Lung (tissue), 12 donors: ENCODE measurements around the gene OPA1. TPM values are rescaled to one million over a fixed set of nuclear protein-coding genes. Genes with fewer than 3 reads are reported as not detected.

ENCODE experiments used
- ATAC-seq: fragments of 200-7000 bp; cut with Tn5 transposase; one replicate; pipeline ENCODE4 v1.9.1; 2020; ENCODE audit warnings: moderate number of reproducible peaks; ENCODE audit not compliant: insufficient read depth, low FRiP score
- DNase-seq, 3 donors: peaks; one replicate each; pipeline ENCODE4 v3.0.0-alpha.2; 2013 to 2017
- H3K27ac ChIP-seq, 2 donors: one replicate each; pipeline ENCODE4 v1.5.1; 2013; ENCODE audit warnings: mild to moderate bottlenecking in 2 of 2, moderate library complexity in 2 of 2, control low read depth in 1 of 2, inconsistent platforms in 1 of 2, low read depth in 1 of 2, low read length in 1 of 2
- H3K27me3 ChIP-seq, 3 donors: one replicate each; pipeline ENCODE4 v1.5.1; 2013; ENCODE audit warnings: low read length in 2 of 3; ENCODE audit not compliant: control insufficient read depth in 3 of 3, insufficient read depth in 3 of 3
- H3K36me3 ChIP-seq, 4 donors: one replicate each; pipeline ENCODE4 v1.5.1; 2013; ENCODE audit warnings: low read length in 4 of 4, mild to moderate bottlenecking in 1 of 4, moderate library complexity in 1 of 4; ENCODE audit not compliant: control insufficient read depth in 4 of 4, insufficient read depth in 4 of 4
- H3K4me1 ChIP-seq, 5 donors: one replicate each; pipeline ENCODE4 v1.5.1; 2013; ENCODE audit warnings: low read length in 5 of 5, mild to moderate bottlenecking in 2 of 5, moderate library complexity in 1 of 5; ENCODE audit not compliant: control insufficient read depth in 5 of 5, insufficient read depth in 5 of 5
- H3K4me3 ChIP-seq: one replicate; pipeline ENCODE4 v1.5.1; 2013; ENCODE audit warnings: mild to moderate bottlenecking, control low read depth, moderate library complexity
- H3K9ac ChIP-seq, 2 donors: one replicate each; pipeline ENCODE4 v1.5.1; 2013; ENCODE audit warnings: low read length in 2 of 2, control low read depth in 1 of 2; ENCODE audit not compliant: insufficient read depth in 1 of 2
- H3K9me3 ChIP-seq, 4 donors: one replicate each; pipeline ENCODE4 v1.5.1; 2013; ENCODE audit warnings: low read length in 3 of 4, mild to moderate bottlenecking in 1 of 4, moderate library complexity in 1 of 4; ENCODE audit not compliant: control insufficient read depth in 4 of 4, insufficient read depth in 3 of 4
- CTCF ChIP-seq: IDR thresholded peaks from 2 replicates; pipeline ENCODE4 v1.5.1; 2012; ENCODE audit warnings: mild to moderate bottlenecking; ENCODE audit errors: control extremely low read depth, extremely low read depth
- WGBS, 2 donors: extraction: QIAGEN DNeasy Blood & Tissue Kit; methylation state at CpG; one replicate each; pipeline ENCODE4 v1.1.7; 2013; 5-methylcytosine and 5-hydroxymethylcytosine counted together
- polyA plus RNA-seq, 2 donors: library from polyadenylated mRNA; stranded (reverse); fragments of 200-250 nt; gene quantifications; one replicate each; pipeline ENCODE4 v1.2.1, GENCODE V29; 2013
- total RNA-seq, 2 donors: library from RNA; depleted of rRNA in 1 of 2; stranded (reverse); fragments of >200 nt in 1 of 2; gene quantifications; one replicate each; pipeline ENCODE4 v1.2.1, GENCODE V29; 2014 to 2021
- donor health status: control.
- donor health status: control.
- donor health status: Bipolar disorder and iron deficiency.
- donor health status: healthy.
- donor health status: DM: yes; HTN: yes; CAD: no.

OPA1 gene
- total and polyA plus RNA-seq, 4 donors, result 8.8 to 54.2 (median 29.0) TPM

- H3K9me3 ChIP-seq, result peaks cover 0 to 3% (median 0%) of the 10 kb centered on the region in 4 donors
- no peak for DNase-seq
- H3K4me3 ChIP-seq, result no peak overlapping the region
- no peaks in the 10 kb centered on the region for H3K4me1 ChIP-seq
- ATAC-seq, result no peak
- H3K9ac ChIP-seq, result no peak overlapping the region
- no peak overlapping the region for H3K27ac ChIP-seq
- TF ChIP-seq CTCF, result no peak
- no peaks in the 10 kb centered on the region for H3K27me3 ChIP-seq
- H3K36me3 ChIP-seq, result no peaks in the 10 kb centered on the region
Measured at GRCh38 chr3:193729601-193730000, 136.6 kb downstream of the OPA1 start.

GRCh38 chr3:193730511-193730910 lies 137.5 kb downstream of the OPA1 start:
- H3K36me3 ChIP-seq, result no peaks in the 10 kb centered on the region
- ATAC-seq (no peak), DNase-seq (no peak)
- TF ChIP-seq CTCF, result no peak
- H3K9me3 ChIP-seq, result peaks cover 0 to 3% (median 0%) of the 10 kb centered on the region in 4 donors
- H3K27me3 ChIP-seq, result no peaks in the 10 kb centered on the region
- no peaks in the 10 kb centered on the region for H3K4me1 ChIP-seq
- no peak overlapping the region for H3K9ac ChIP-seq
- H3K4me3 ChIP-seq, result no peak overlapping the region
- H3K27ac ChIP-seq, result no peak overlapping the region
- 74 to 77% methylated on average over 8 of the region's 8 CpGs for WGBS, 2 donors

GRCh38 chr3:193730976-193731375 lies 138.0 kb downstream of the OPA1 start:
- peaks cover 0 to 3% (median 0%) of the 10 kb centered on the region in 4 donors for H3K9me3 ChIP-seq
- H3K4me3 ChIP-seq, result no peak overlapping the region
- ATAC-seq (no peak), DNase-seq (no peak)
- no peaks in the 10 kb centered on the region for H3K36me3 ChIP-seq
- H3K4me1 ChIP-seq, result no peaks in the 10 kb centered on the region
- WGBS, 2 donors, result 83 to 90% methylated on average over 14 of the region's 14 CpGs
- no peaks in the 10 kb centered on the region for H3K27me3 ChIP-seq
- TF ChIP-seq CTCF, result no peak
- no peak overlapping the region for H3K9ac ChIP-seq
- H3K27ac ChIP-seq, result no peak overlapping the region

DNA sequence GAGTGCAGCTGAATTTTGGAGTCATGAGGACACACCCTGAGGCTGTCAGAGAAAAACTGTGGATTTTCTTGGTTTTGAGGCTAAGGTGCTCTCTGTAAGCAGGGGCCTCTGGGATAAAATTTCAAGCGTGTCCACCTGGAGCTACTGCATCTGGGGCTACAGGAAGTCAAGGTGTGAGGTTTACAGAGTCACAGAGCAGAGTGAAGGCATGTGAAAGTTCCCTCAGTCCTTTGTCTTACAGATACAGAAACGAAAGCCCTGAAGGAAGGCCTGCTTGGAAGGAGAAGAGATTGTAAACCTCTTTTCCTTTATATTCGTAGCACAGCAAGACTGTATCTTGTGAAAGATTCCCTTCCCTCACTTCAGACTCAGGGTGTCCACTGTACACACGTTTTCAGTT lies 138.6 kb downstream of the OPA1 start:
- Histone ChIP-seq H3K4me1 (no peaks in the 10 kb centered on the region), H3K9me3 (peaks cover 0 to 3% (median 0%) of the 10 kb centered on the region in 4 donors), H3K36me3 (no peaks in the 10 kb centered on the region), H3K9ac (no peak overlapping the region), H3K27ac (no peak overlapping the region), H3K27me3 (no peaks in the 10 kb centered on the region), H3K4me3 (no peak overlapping the region)
- DNase-seq (no peak), ATAC-seq (no peak)
- WGBS, 2 donors, result 76 to 86% methylated on average over 4 of the region's 4 CpGs
- TF ChIP-seq CTCF, result no peak
